HepG2 (cell line): ENCODE results near the gene SORBS2. TPM values are rescaled to one million over a fixed set of nuclear protein-coding genes. Genes with fewer than 3 reads are reported as not detected.

ENCODE experiments used
- ATAC-seq: fragments of 200-7000 bp; cut with Tn5 transposase; 3 replicates; pipeline ENCODE4 v1.9.1; 2020; ENCODE audit warnings: mild to moderate bottlenecking, moderate library complexity
- BruUV-seq: library from RNA; stranded (reverse); fragments of 400-500 nt; replicated peaks from 2 replicates; lab custom pipeline; 2021; lab: Mats Ljungman, UMichigan
- CTCF ChIA-PET: fragments of 300-600 bp; formaldehyde crosslinking; extraction: SDS; loops from one replicate; lab custom pipeline; 2021; ENCODE audit warnings: low total read pairs, inconsistent platforms, low intra/inter-chr PET ratio; lab: Yijun Ruan, JAX
- POLR2A ChIA-PET: fragments of 350-600 bp; sonication (Branson Sonifier 250); formaldehyde crosslinking; loops from one replicate; lab custom pipeline; 2020; ENCODE audit warnings: antibody characterized with exemption, inconsistent platforms; lab: Yijun Ruan, JAX
- DNase-seq: peaks from one replicate; pipeline ENCODE4 v3.0.0-alpha.2; 2015; ENCODE audit warnings: low spot score
- FAIRE-seq: peaks from 3 replicates; lab custom pipeline; 2011; peaks lifted over from hg19 to GRCh38; lab: Jason Lieb, UNC
- H2AFZ ChIP-seq: one replicate; pipeline ENCODE4 v1.6.1; 2011; ENCODE audit warnings: low read length, inconsistent platforms
- H3K27ac ChIP-seq: fragments of 300-600 bp; 3 replicates; pipeline ENCODE4 v1.8.0; 2011; ENCODE audit warnings: mixed run types, mild to moderate bottlenecking, mixed read lengths, low read length, inconsistent platforms; ENCODE audit not compliant: insufficient read depth; ENCODE audit errors: extremely low read length
- H3K27me3 ChIP-seq, 2 experiments: fragments of 200-600 bp in 1 of 2; 2 replicates in 1 of 2; 3 replicates in 1 of 2; pipeline versions ENCODE4 v1.6.0 to v1.8.0; 2011; ENCODE audit warnings: low read length in 2 of 2, mild to moderate bottlenecking in 2 of 2, moderate library complexity in 2 of 2, inconsistent platforms in 1 of 2; ENCODE audit not compliant: insufficient read depth in 2 of 2, control insufficient read depth in 1 of 2
- H3K36me3 ChIP-seq, 2 experiments: fragments of 200-600 bp in 1 of 2; replicated peaks in 1 of 2; 2 replicates in 1 of 2; 3 replicates in 1 of 2; pipeline versions ENCODE4 v1.5.1 to v1.8.0; 2011; ENCODE audit warnings: low read length in 2 of 2, inconsistent platforms in 1 of 2; ENCODE audit not compliant: insufficient read depth in 2 of 2, control insufficient read depth in 1 of 2
- H3K4me1 ChIP-seq: 2 replicates; pipeline ENCODE4 v1.5.1; 2012; ENCODE audit warnings: low read length, inconsistent platforms; ENCODE audit not compliant: insufficient read depth
- H3K4me2 ChIP-seq: 2 replicates; pipeline ENCODE4 v1.6.0; 2011; ENCODE audit warnings: low read depth, low read length, inconsistent platforms
- H3K4me3 ChIP-seq, 3 experiments: fragments of 200-600 bp in 1 of 3; sonication (generic), shearing (Covaris generic) in 1 of 3; replicated peaks in 1 of 3; 2 replicates each; pipeline ENCODE4 v1.5.1; 2011 to 2016; ENCODE audit warnings: low read length in 3 of 3, inconsistent platforms in 2 of 3, low read depth in 2 of 3, mild to moderate bottlenecking in 2 of 3, control low read depth in 1 of 3, mixed read lengths in 1 of 3; ENCODE audit not compliant: insufficient read depth in 1 of 3
- H3K79me2 ChIP-seq: one replicate; pipeline ENCODE4 v1.6.1; 2011; ENCODE audit warnings: low read length, inconsistent platforms; ENCODE audit not compliant: insufficient read depth
- H3K9ac ChIP-seq: 2 replicates; pipeline ENCODE4 v1.6.0; 2011; ENCODE audit warnings: mild to moderate bottlenecking, low read depth, low read length, inconsistent platforms; ENCODE audit not compliant: insufficient read depth
- H3K9me3 ChIP-seq: 2 replicates; pipeline ENCODE4 v1.5.1; 2012; ENCODE audit warnings: mild to moderate bottlenecking, low read length
- H4K20me1 ChIP-seq: 2 replicates; pipeline ENCODE4 v1.6.0; 2011; ENCODE audit warnings: inconsistent platforms, mild to moderate bottlenecking, low read length, moderate library complexity; ENCODE audit not compliant: insufficient read depth
- ARID3A ChIP-seq: IDR thresholded peaks from 2 replicates; pipeline ENCODE4 v1.6.1; 2012; ENCODE audit warnings: low read depth, low read length, improper control_type of control experiment
- CBX5 ChIP-seq: sonication (generic); formaldehyde crosslinking; IDR thresholded peaks from 2 replicates; pipeline ENCODE4 v1.4.0; 2020; ENCODE audit warnings: missing genetic modification reagents, borderline replicate concordance
- ELF1 ChIP-seq: sonication (generic); formaldehyde crosslinking; IDR thresholded peaks from 2 replicates; pipeline ENCODE4 v1.4.0; 2020; ENCODE audit warnings: missing genetic modification reagents
- ELF3 ChIP-seq: IDR thresholded peaks from 2 replicates; pipeline ENCODE4 v1.6.1; 2016; ENCODE audit warnings: missing genetic modification reagents, missing compliant biosample characterization
- GABPA ChIP-seq, 2 experiments: IDR thresholded peaks; 2 replicates each; pipeline ENCODE4 v1.6.1; 2011 to 2016; ENCODE audit warnings: low read depth in 2 of 2, low read length in 1 of 2, missing biosample characterization in 1 of 2, missing genetic modification characterization in 1 of 2
- GATAD2A ChIP-seq: IDR thresholded peaks from 2 replicates; pipeline ENCODE4 v1.6.1; 2016
- HIC2 ChIP-seq: sonication (generic); formaldehyde crosslinking; IDR thresholded peaks from 2 replicates; pipeline ENCODE4 v1.9.0; 2022; ENCODE audit warnings: low read depth, missing genetic modification reagents
- HMG20A ChIP-seq: IDR thresholded peaks from 2 replicates; pipeline ENCODE4 v1.6.1; 2016; ENCODE audit warnings: borderline replicate concordance
- HNRNPL ChIP-seq: fragments of 200-400 bp; formaldehyde crosslinking; IDR thresholded peaks from 2 replicates; pipeline ENCODE4 v1.6.1; 2017; ENCODE audit warnings: mild to moderate bottlenecking, low read depth, low read length
- MTA3 ChIP-seq: sonication (generic); formaldehyde crosslinking; IDR thresholded peaks from 2 replicates; pipeline ENCODE4 v1.4.0; 2020; ENCODE audit warnings: missing genetic modification reagents
- NCOA2 ChIP-seq: sonication (generic); formaldehyde crosslinking; IDR thresholded peaks from 2 replicates; pipeline ENCODE4 v1.8.0; 2022; ENCODE audit warnings: inconsistent platforms
- NR2F6 ChIP-seq, 2 experiments: IDR thresholded peaks; 2 replicates each; pipeline ENCODE4 v1.6.1; 2016; ENCODE audit warnings: antibody characterized with exemption in 1 of 2, mild to moderate bottlenecking in 1 of 2
- SOX6 ChIP-seq, 2 experiments: fragments of 450-650 bp in 1 of 2; sonication (generic) in 1 of 2; formaldehyde crosslinking in 1 of 2; IDR thresholded peaks; 2 replicates each; pipeline versions ENCODE4 v1.4.0 to v1.6.1; 2017 to 2020; ENCODE audit warnings: antibody characterized with exemption in 1 of 2, mild to moderate bottlenecking in 1 of 2, missing genetic modification reagents in 1 of 2
- ZBTB21 ChIP-seq: sonication (generic); formaldehyde crosslinking; IDR thresholded peaks from 2 replicates; pipeline ENCODE4 v1.4.0; 2020; ENCODE audit warnings: missing genetic modification reagents
- ZFP37 ChIP-seq: sonication (generic); formaldehyde crosslinking; IDR thresholded peaks from 2 replicates; pipeline ENCODE4 v1.4.0; 2020; ENCODE audit warnings: missing genetic modification reagents, borderline replicate concordance
- ZMYM4 ChIP-seq: sonication (generic); formaldehyde crosslinking; IDR thresholded peaks from 2 replicates; pipeline ENCODE4 v1.8.1; 2023; ENCODE audit warnings: mild to moderate bottlenecking, missing genetic modification reagents
- ZNF549 ChIP-seq: sonication (generic); formaldehyde crosslinking; IDR thresholded peaks from 2 replicates; pipeline ENCODE4 v1.5.0; 2020; ENCODE audit warnings: missing genetic modification reagents
- WGBS: methylation state at CpG from one replicate; pipeline ENCODE4 v1.1.6; 2017; ENCODE audit warnings: low lambda C conversion rate; 5-methylcytosine and 5-hydroxymethylcytosine counted together
- in situ Hi-C: cut with HindIII; loops from 2 replicates; pipeline ENCODE4 v1.10.0; 2017; ENCODE audit warnings: low pct_unique_long_range_greater_than_20kb; ENCODE audit not compliant: extremely low pct_ligation_motif_present
- intact Hi-C: fragments of 100-400 bp; cut with micrococcal nuclease; formaldehyde crosslinking; loops from one replicate; pipeline ENCODE4 v1.10.0; 2022; ENCODE audit not compliant: unreplicated experiment
- polyA plus RNA-seq, 8 experiments: library from polyadenylated mRNA; depleted of rRNA in 3 of 8; stranded (reverse) in 7 of 8; unstranded in 1 of 8; fragments of >200 nt; fragmentation: Illumina TruSeq in 4 of 8; extraction: Trizol in 4 of 8; gene quantifications; 2 replicates each; pipeline versions ENCODE4 v1.2.1 to v1.2.3, GENCODE V29; 2011 to 2016; ENCODE audit warnings: low read depth in 4 of 8, missing spikeins in 1 of 8, mixed read lengths in 1 of 8; ENCODE audit not compliant: insufficient read depth in 1 of 8
- total RNA-seq, 5 experiments: library from RNA; depleted of rRNA; stranded (reverse); fragments of >200 nt; fragmentation: Illumina TruSeq; extraction: Trizol; gene quantifications; 2 replicates each; pipeline ENCODE4 v1.2.3, GENCODE V29; 2016; ENCODE audit warnings: low read depth in 1 of 5
- TF ChIP-seq, protein P1 (sequence below): sonication (generic); formaldehyde crosslinking; IDR thresholded peaks from 2 replicates; pipeline ENCODE4 v1.4.0; 2020; ENCODE audit warnings: missing genetic modification reagents

The SORBS2 gene
- total and polyA plus RNA-seq, 2 of the 13 experiments (the other 11 are each of a cell fraction or from before 2014, with no cell fraction given), result 25.0 to 80.5 TPM

GRCh38 chr4:185817403-185817818 lies 5.4 kb upstream of the SORBS2 start:
- no peaks in the 10 kb centered on the region for H3K9me3 ChIP-seq
- H3K4me1 ChIP-seq, result peaks cover 57% of the 10 kb centered on the region
- in situ Hi-C loops (no loop called here), intact Hi-C loops (loop anchor here (10.0 kb wide), 1 partner anchor 147 kb away; no protein-coding TSS in a partner anchor)
- DNase-seq (peak; percentile 45), FAIRE-seq (peak; percentile 36), ATAC-seq (peak; percentile 40; the same call in 1 of the 3 replicates)
- H3K27me3 ChIP-seq, result no peaks in the 10 kb centered on the region
- H4K20me1 ChIP-seq, result no peaks in the 10 kb centered on the region
- no TSS peak for BruUV-seq
- H2AFZ ChIP-seq, result no peak overlapping the region
- H3K4me2 ChIP-seq, result peak overlapping the region; percentile 43
- no peak overlapping the region for H3K9ac ChIP-seq
- no peaks in the 10 kb centered on the region for H3K79me2 ChIP-seq
- H3K36me3 ChIP-seq, result no peaks in the 10 kb centered on the region
- POLR2A ChIA-PET, result interaction anchor here (0.8 kb wide), 1 partner anchor 13 kb away, joined by 3 read pairs; no protein-coding TSS in a partner anchor
- no peak overlapping the region for H3K27ac ChIP-seq
- H3K4me3 ChIP-seq, result no peak overlapping the region
- CTCF ChIA-PET, result no interaction called here
- 31% methylated on average over 6 of the region's 8 CpGs for WGBS
- TF ChIP-seq SOX6 (IDR thresholded peaks at IDR 0.05) (no peak), SOX6 (CRISPR knock-in tag; IDR thresholded peaks at IDR 0.05) (peak; percentile 60), ZNF549 (CRISPR knock-in tag) (no peak), ZBTB21 (CRISPR knock-in tag) (peak; percentile 35; the same call in 1 of the 2 replicates), HNRNPL (0 out of 2 replicates have a peak, but pooled peaks have one; percentile 56), CBX5 (CRISPR knock-in tag) (peak; percentile 44; the same call in 1 of the 2 replicates), HIC2 (CRISPR knock-in tag) (peak; percentile 94), ZMYM4 (0 out of 2 replicates have a peak, but pooled peaks have one; percentile 26), NR2F6 (IDR thresholded peaks at IDR 0.05) (peak; percentile 38; the same call in 1 of the 2 replicates), NR2F6 (CRISPR knock-in tag; IDR thresholded peaks at IDR 0.05) (0 out of 2 replicates have a peak, but pooled peaks have one; percentile 43), GATAD2A (peak; percentile 60; the same call in 1 of the 2 replicates), MTA3 (CRISPR knock-in tag) (no peak), HMG20A (CRISPR knock-in tag) (0 out of 2 replicates have a peak, but pooled peaks have one; percentile 26), ARID3A (no peak), ELF1 (CRISPR knock-in tag) (peak; percentile 57), ELF3 (0 out of 2 replicates have a peak, but pooled peaks have one; percentile 16), NCOA2 (CRISPR knock-in tag) (0 out of 2 replicates have a peak, but pooled peaks have one; percentile 32), ZFP37 (CRISPR knock-in tag) (no peak), GABPA (IDR thresholded peaks at IDR 0.05; ENCODE audit: low read depth, low read length) (no peak; the same call in 1 of the 2 replicates), GABPA (CRISPR knock-in tag; IDR thresholded peaks at IDR 0.05; ENCODE audit: low read depth) (peak; percentile 63)
- TF ChIP-seq, protein P1, sequence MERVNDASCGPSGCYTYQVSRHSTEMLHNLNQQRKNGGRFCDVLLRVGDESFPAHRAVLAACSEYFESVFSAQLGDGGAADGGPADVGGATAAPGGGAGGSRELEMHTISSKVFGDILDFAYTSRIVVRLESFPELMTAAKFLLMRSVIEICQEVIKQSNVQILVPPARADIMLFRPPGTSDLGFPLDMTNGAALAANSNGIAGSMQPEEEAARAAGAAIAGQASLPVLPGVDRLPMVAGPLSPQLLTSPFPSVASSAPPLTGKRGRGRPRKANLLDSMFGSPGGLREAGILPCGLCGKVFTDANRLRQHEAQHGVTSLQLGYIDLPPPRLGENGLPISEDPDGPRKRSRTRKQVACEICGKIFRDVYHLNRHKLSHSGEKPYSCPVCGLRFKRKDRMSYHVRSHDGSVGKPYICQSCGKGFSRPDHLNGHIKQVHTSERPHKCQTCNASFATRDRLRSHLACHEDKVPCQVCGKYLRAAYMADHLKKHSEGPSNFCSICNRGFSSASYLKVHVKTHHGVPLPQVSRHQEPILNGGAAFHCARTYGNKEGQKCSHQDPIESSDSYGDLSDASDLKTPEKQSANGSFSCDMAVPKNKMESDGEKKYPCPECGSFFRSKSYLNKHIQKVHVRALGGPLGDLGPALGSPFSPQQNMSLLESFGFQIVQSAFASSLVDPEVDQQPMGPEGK, result peak; percentile 64
